Small intestine (tissue), 7 donors: Measurements from ENCODE around the gene SPEN. TPM values are rescaled to one million over a fixed set of nuclear protein-coding genes. Genes with fewer than 3 reads are reported as not detected.

ENCODE experiments used
- DNase-seq, 2 donors: peaks; one replicate each; pipeline versions ENCODE4 v3.0.0 to v3.0.0-alpha.2; 2013
- FAIRE-seq: peaks from 2 replicates; lab custom pipeline; 2012; peaks lifted over from hg19 to GRCh38; lab: Jason Lieb, UNC
- H3K27ac ChIP-seq, 3 donors: one replicate each; pipeline ENCODE4 v1.5.1; 2013; ENCODE audit warnings: low read length in 2 of 3, mild to moderate bottlenecking in 2 of 3, control low read depth in 1 of 3, inconsistent platforms in 1 of 3, low read depth in 1 of 3, moderate library complexity in 1 of 3
- H3K27me3 ChIP-seq, 3 donors: one replicate each; pipeline ENCODE4 v1.6.1; 2013; ENCODE audit warnings: low read length in 3 of 3, inconsistent platforms in 1 of 3; ENCODE audit not compliant: control insufficient read depth in 3 of 3, insufficient read depth in 3 of 3
- H3K36me3 ChIP-seq, 3 donors: one replicate each; pipeline ENCODE4 v1.6.1; 2013; ENCODE audit warnings: low read length in 3 of 3, inconsistent platforms in 1 of 3, low read depth in 1 of 3, mild to moderate bottlenecking in 1 of 3, moderate library complexity in 1 of 3; ENCODE audit not compliant: control insufficient read depth in 3 of 3, insufficient read depth in 2 of 3
- H3K4me1 ChIP-seq, 3 donors: one replicate each; pipeline ENCODE4 v1.6.1; 2013; ENCODE audit warnings: low read length in 2 of 3, inconsistent platforms in 1 of 3, low read depth in 1 of 3, mild to moderate bottlenecking in 1 of 3, moderate library complexity in 1 of 3; ENCODE audit not compliant: control insufficient read depth in 3 of 3, insufficient read depth in 2 of 3
- H3K4me3 ChIP-seq, 3 donors: one replicate each; pipeline ENCODE4 v1.5.1; 2013; ENCODE audit warnings: low read length in 3 of 3, control low read depth in 1 of 3, inconsistent platforms in 1 of 3, low read depth in 1 of 3, mild to moderate bottlenecking in 1 of 3, moderate library complexity in 1 of 3
- H3K9me3 ChIP-seq, 2 donors: one replicate each; pipeline ENCODE4 v1.6.1; 2013; ENCODE audit warnings: low read depth in 1 of 2, low read length in 1 of 2; ENCODE audit not compliant: control insufficient read depth in 2 of 2, insufficient read depth in 1 of 2
- WGBS, 3 donors: extraction: QIAGEN DNeasy Blood & Tissue Kit; methylation state at CpG; one replicate each; pipeline ENCODE4 v1.1.7; 2013; 5-methylcytosine and 5-hydroxymethylcytosine counted together
- polyA plus RNA-seq, 4 donors: library from polyadenylated mRNA; stranded (reverse) in 3 of 4; unstranded in 1 of 4; fragments of 200-250 nt in 3 of 4; fragments of 120-200 nt in 1 of 4; gene quantifications; one replicate each; pipeline versions ENCODE4 v1.2.1 to v1.2.3, GENCODE V29; 2013
- donor health status: healthy with polysubstance abuse.
- donor health status: control.
- donor health status: control.
- donor health status: Bipolar disorder and iron deficiency.
- donor health status: healthy.

The SPEN gene
- polyA plus RNA-seq, 4 donors, result 12.2 to 48.8 (median 15.9) TPM

DNA sequence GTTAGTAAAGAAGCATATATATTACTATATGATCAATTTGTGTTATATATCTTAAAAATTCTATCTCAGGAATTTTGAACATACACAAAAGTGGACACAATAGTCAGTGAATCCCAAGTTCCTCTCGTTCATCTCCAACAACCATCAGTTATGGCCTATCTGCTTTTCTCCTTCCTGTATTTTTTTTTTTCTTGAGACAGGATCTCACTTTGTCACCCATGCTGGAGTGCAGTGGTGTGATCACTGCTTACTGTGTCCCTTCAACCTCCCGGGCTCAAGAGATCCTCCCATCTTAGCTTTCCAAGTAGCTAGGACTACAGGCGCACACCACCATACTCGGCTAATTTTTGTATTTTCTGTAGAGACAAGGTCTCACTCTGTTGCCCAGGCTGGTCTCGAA is 9.4 kb downstream of the SPEN start:
- Histone ChIP-seq H3K36me3 (peaks cover 0 to 10% (median 0%) of the 10 kb centered on the region in 3 donors), H3K4me1 (peaks cover 0 to 2% (median 0%) of the 10 kb centered on the region in 3 donors), H3K4me3 (no peak overlapping the region), H3K27ac (no peak overlapping the region), H3K9me3 (no peaks in the 10 kb centered on the region), H3K27me3 (no peaks in the 10 kb centered on the region)
- DNase-seq (no peak), FAIRE-seq (no peak)
- 88 to 92% (median 90%) methylated on average over 5 of the region's 5 CpGs for WGBS, 3 donors

DNA sequence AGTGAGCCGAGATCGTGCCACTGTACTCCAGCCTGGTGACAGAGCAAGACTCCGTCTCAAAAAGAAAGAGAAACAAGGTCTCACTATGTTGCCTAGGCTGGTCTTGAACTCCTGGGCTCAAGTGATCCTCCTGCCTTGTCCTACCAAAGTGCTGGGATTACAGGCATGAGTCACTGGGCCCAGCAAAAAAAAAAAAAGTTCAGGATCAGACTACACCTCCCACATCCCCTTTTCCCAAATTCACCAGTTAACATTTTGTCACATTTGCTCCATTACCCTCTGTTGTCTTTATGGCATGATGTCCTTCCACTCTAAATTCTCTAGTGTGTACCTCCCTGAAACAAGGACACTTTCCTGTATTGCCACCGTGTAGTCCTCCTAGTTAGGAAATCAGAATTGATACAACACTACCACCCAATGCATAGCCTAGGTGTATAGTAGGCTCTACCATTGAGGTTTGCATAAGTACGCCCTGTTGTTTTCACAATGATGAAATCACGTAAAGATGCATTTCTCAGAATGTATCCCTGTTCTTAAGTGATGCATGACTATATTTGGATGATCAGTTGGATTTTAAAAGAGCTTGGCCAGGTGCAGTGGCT is 10.7 kb downstream of the SPEN start:
- Histone ChIP-seq H3K27me3 (no peaks in the 10 kb centered on the region), H3K9me3 (no peaks in the 10 kb centered on the region), H3K4me1 (no peaks in the 10 kb centered on the region), H3K27ac (no peak overlapping the region), H3K4me3 (no peak overlapping the region), H3K36me3 (peaks cover 0 to 9% (median 0%) of the 10 kb centered on the region in 3 donors)
- 72 to 79% (median 74%) methylated on average over 6 of the region's 6 CpGs for WGBS, 3 donors
- FAIRE-seq (no peak), DNase-seq (no peak)

GRCh38 chr1:15858672-15859372 is 11.3 kb downstream of the SPEN start:
- no peak overlapping the region for H3K4me3 ChIP-seq
- 79 to 86% (median 85%) methylated on average over 8 of the region's 8 CpGs for WGBS, 3 donors
- DNase-seq (no peak), FAIRE-seq (no peak)
- H3K36me3 ChIP-seq, result peaks cover 0 to 8% (median 0%) of the 10 kb centered on the region in 3 donors
- no peaks in the 10 kb centered on the region for H3K9me3 ChIP-seq
- H3K27ac ChIP-seq, result no peak overlapping the region
- H3K4me1 ChIP-seq, result no peaks in the 10 kb centered on the region
- H3K27me3 ChIP-seq, result no peaks in the 10 kb centered on the region

GRCh38 chr1:15863156-15863901 is 15.8 kb downstream of the SPEN start:
- H3K4me1 ChIP-seq, result no peaks in the 10 kb centered on the region
- no peak for DNase-seq
- no peak overlapping the region for H3K27ac ChIP-seq
- WGBS, 3 donors, result 90 to 97% (median 90%) methylated on average over 2 of the region's 2 CpGs
- no peaks in the 10 kb centered on the region for H3K27me3 ChIP-seq
- no peaks in the 10 kb centered on the region for H3K9me3 ChIP-seq
- FAIRE-seq, result no peak
- peaks cover 0 to 10% (median 0%) of the 10 kb centered on the region in 3 donors for H3K36me3 ChIP-seq
- no peak overlapping the region for H3K4me3 ChIP-seq

GRCh38 chr1:15866721-15867201 is 19.3 kb downstream of the SPEN start:
- FAIRE-seq, result no peak

DNA sequence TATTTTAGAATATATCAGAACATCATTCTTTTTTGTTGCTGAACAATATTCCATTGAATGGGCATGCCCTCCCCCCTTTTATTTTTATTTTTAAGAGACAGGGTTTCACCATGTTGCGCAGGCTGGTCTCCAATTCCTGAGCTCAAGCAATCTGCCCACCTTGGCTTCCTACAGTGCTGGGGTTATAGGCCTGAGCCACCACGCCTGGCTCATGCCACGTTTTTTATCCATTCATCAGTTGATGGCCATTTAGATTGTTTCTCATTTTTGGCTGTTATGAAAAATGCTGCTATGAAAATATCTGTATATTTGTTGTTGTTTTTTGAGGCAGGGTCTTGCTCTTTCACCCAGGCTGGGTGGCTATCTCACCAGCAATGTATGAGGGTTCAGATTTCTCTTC is 19.8 kb downstream of the SPEN start:
- Histone ChIP-seq H3K27me3 (no peaks in the 10 kb centered on the region), H3K9me3 (no peaks in the 10 kb centered on the region), H3K4me1 (peaks cover 0 to 4% (median 0%) of the 10 kb centered on the region in 3 donors), H3K4me3 (no peak overlapping the region), H3K36me3 (peaks cover 0 to 6% (median 0%) of the 10 kb centered on the region in 3 donors), H3K27ac (no peak overlapping the region)
- WGBS, 3 donors, result 72 to 85% (median 83%) methylated on average over 3 of the region's 3 CpGs
- FAIRE-seq (no peak), DNase-seq (no peak)

More at GRCh38 chr1:15866721-15867201, 19.3 kb downstream of the SPEN start:
- Histone ChIP-seq H3K27ac (no peak overlapping the region), H3K27me3 (no peaks in the 10 kb centered on the region), H3K4me1 (peaks cover 0 to 4% (median 0%) of the 10 kb centered on the region in 3 donors), H3K4me3 (no peak overlapping the region), H3K9me3 (no peaks in the 10 kb centered on the region), H3K36me3 (peaks cover 0 to 6% (median 0%) of the 10 kb centered on the region in 3 donors)
- WGBS, 3 donors, result 86 to 91% (median 90%) methylated on average over 3 of the region's 3 CpGs
- no peak for DNase-seq

GRCh38 chr1:15869413-15869812 is 21.9 kb downstream of the SPEN start:
- H3K4me3 ChIP-seq, result no peak overlapping the region
- FAIRE-seq, result no peak
- no peak overlapping the region for H3K27ac ChIP-seq
- no peaks in the 10 kb centered on the region for H3K9me3 ChIP-seq
- no peak for DNase-seq
- 96 to 100% (median 100%) methylated on average over 2 of the region's 2 CpGs for WGBS, 3 donors
- H3K4me1 ChIP-seq, result peaks cover 0 to 4% (median 0%) of the 10 kb centered on the region in 3 donors
- peaks cover 0 to 6% (median 4%) of the 10 kb centered on the region in 3 donors for H3K36me3 ChIP-seq
- H3K27me3 ChIP-seq, result no peaks in the 10 kb centered on the region

GRCh38 chr1:15870421-15870820 is 22.9 kb downstream of the SPEN start:
- DNase-seq (no peak), FAIRE-seq (no peak)
- no peaks in the 10 kb centered on the region for H3K9me3 ChIP-seq
- WGBS, 3 donors, result 36 to 52% (median 39%) methylated on average over 1 of the region's 1 CpG
- H3K27me3 ChIP-seq, result no peaks in the 10 kb centered on the region
- H3K4me3 ChIP-seq, result no peak overlapping the region
- H3K36me3 ChIP-seq, result peaks cover 0 to 4% (median 4%) of the 10 kb centered on the region in 3 donors
- H3K4me1 ChIP-seq, result peaks cover 0 to 4% (median 0%) of the 10 kb centered on the region in 3 donors
- no peak overlapping the region for H3K27ac ChIP-seq
